Thymus (tissue), 11 donors: ENCODE data around the gene TRAPPC1. TPM values are rescaled to one million over a fixed set of nuclear protein-coding genes. Genes with fewer than 3 reads are reported as not detected.

Source experiments
- DNase-seq, 9 donors: peaks; one replicate each; pipeline ENCODE4 v3.0.0-alpha.2; 2013; ENCODE audit warnings: low spot score in 9 of 9, low read depth in 6 of 9, missing footprints in 1 of 9
- H3K27ac ChIP-seq, 2 donors: one replicate each; pipeline ENCODE4 v1.5.1; 2013; ENCODE audit warnings: control low read depth in 1 of 2, low read depth in 1 of 2, low read length in 1 of 2, mild to moderate bottlenecking in 1 of 2, moderate library complexity in 1 of 2
- H3K27me3 ChIP-seq, 2 donors: one replicate each; pipeline ENCODE4 v1.5.1; 2013; ENCODE audit warnings: low read length in 1 of 2; ENCODE audit not compliant: control insufficient read depth in 2 of 2, insufficient read depth in 1 of 2
- H3K36me3 ChIP-seq, 2 donors: one replicate each; pipeline ENCODE4 v1.5.1; 2013; ENCODE audit warnings: low read length in 1 of 2, mild to moderate bottlenecking in 1 of 2, moderate library complexity in 1 of 2; ENCODE audit not compliant: control insufficient read depth in 2 of 2, insufficient read depth in 2 of 2
- H3K4me1 ChIP-seq, 2 donors: one replicate each; pipeline ENCODE4 v1.5.1; 2013; ENCODE audit warnings: low read length in 2 of 2; ENCODE audit not compliant: control insufficient read depth in 2 of 2, insufficient read depth in 2 of 2
- H3K4me3 ChIP-seq, 2 donors: one replicate each; pipeline ENCODE4 v1.5.1; 2013; ENCODE audit warnings: low read length in 2 of 2, control low read depth in 1 of 2, mild to moderate bottlenecking in 1 of 2
- H3K9me3 ChIP-seq, 2 donors: one replicate each; pipeline ENCODE4 v1.5.1; 2013; ENCODE audit warnings: low read length in 1 of 2, mild to moderate bottlenecking in 1 of 2; ENCODE audit not compliant: control insufficient read depth in 2 of 2, insufficient read depth in 1 of 2
- WGBS: extraction: QIAGEN DNeasy Blood & Tissue Kit; methylation state at CpG from one replicate; pipeline ENCODE4 v1.1.7; 2013; 5-methylcytosine and 5-hydroxymethylcytosine counted together
- polyA plus RNA-seq: library from polyadenylated mRNA; stranded (reverse); fragments of 200-250 nt; gene quantifications from one replicate; pipeline ENCODE4 v1.2.3, GENCODE V29; 2013
- total RNA-seq: library from RNA; stranded (reverse); fragments of 120-200 nt; gene quantifications from one replicate; pipeline ENCODE4 v1.2.4, GENCODE V29; 2013
- donor health status: healthy.

The TRAPPC1 gene
- total and polyA plus RNA-seq, 2 donors, result 29.0 to 137 TPM

DNA sequence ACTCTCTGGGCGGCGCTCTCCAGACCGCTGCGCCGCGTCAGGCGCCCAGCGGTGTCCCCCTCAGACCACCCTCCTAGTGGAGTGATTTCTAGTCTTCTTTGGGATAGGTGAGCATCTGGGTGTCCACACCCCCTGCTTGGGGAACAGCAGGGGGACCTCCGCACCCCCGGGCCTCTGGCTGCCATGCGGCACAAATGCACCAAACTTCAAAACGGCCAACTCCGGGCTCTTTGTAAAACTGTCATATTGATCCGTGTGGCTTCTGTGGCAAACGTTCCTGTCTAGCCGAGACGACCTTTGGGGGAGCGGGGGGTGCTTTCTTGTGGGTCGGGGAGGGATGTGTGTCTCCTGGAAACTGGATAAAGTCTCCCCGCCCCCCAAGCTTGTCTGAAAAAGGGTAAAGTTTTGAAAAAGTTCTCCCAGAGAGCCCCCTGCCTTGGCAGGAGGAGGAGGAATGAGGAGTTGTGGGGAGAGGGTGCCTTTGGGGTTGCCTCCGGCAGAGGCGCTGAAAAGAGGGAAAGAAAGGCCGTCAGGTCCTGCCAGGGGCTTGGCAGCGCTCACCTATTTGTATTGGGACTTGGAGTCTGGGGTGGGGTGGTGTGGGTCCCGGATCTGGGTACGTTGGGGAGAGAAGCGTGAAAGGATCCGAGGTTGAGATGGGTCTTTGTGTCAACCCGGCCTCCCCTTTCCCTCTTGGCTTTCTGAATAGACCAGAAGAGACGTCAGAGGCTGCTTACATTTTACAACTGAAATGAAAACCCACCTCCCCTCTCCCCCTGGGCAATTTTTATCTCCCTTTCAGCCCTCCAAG is 45.3 kb downstream of the TRAPPC1 start:
- WGBS, result under 1% methylated on average over 30 of the region's 30 CpGs
- peaks cover 17 to 25% of the 10 kb centered on the region in 2 donors for H3K36me3 ChIP-seq
- peaks cover 32 to 63% of the 10 kb centered on the region in 2 donors for H3K4me1 ChIP-seq
- peak overlapping the region; percentile 95 to 96 for H3K27ac ChIP-seq
- DNase-seq, result peak in 2 of 9 donors; percentile 43 to 71
- peaks cover 0 to 6% of the 10 kb centered on the region in 2 donors for H3K9me3 ChIP-seq
- H3K4me3 ChIP-seq, result peak overlapping the region; percentile 82 to 87
- no peaks in the 10 kb centered on the region for H3K27me3 ChIP-seq

DNA sequence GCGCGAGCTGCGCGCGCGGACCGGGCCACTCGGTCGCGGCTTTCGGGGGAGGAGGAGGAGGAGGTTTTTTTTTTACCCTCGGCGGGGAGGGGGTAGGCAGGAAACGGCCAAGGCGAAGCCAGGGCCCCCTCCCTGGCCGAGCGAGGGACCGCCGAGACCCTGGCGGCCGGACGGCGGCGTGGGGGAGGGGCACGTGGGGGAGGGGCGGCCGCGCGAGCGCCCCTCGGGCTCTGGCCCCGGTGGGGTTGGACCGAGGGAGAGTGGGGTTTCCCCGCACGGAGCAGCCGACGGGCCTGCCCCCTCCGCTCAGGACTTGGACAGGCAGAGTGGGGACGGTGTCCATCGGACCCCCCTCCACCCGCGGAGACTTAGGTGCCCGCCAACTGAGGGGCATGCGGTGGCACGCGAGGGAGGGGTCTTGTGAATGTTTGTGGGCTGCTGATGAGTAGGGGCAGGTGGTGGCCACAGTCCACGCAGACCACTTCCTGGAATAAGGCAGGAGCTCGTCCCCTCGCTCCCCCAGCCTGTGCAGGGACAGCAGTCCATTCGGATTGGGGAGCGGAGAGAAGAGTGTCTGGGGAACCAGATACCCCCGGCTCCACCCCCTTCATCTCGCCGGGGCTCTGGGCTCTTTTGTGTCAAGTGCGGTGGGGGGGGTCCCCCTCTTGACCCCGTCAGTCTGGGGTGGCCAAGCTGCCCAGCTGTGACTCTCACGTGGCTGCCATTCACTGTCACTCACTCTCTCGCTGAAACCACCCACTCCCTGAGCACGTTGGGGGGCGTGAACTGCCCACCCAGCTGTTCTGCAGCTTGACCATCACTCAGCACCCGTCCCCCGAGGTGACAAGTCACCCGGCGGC is 46.1 kb downstream of the TRAPPC1 start:
- DNase-seq, result peak in 2 of 9 donors; percentile 36 to 58
- peaks cover 8 to 20% of the 10 kb centered on the region in 2 donors for H3K36me3 ChIP-seq
- WGBS, result under 1% methylated on average over 64 of the region's 64 CpGs
- peak overlapping the region; percentile 95 to 96 for H3K27ac ChIP-seq
- H3K27me3 ChIP-seq, result no peaks in the 10 kb centered on the region
- H3K4me1 ChIP-seq, result peaks cover 40 to 71% of the 10 kb centered on the region in 2 donors
- H3K4me3 ChIP-seq, result peak overlapping the region; percentile 82 to 87
- peaks cover 0 to 6% of the 10 kb centered on the region in 2 donors for H3K9me3 ChIP-seq

GRCh38 chr17:7884581-7885366 is 47.0 kb downstream of the TRAPPC1 start:
- peak in 2 of 9 donors; percentile 29 to 55 for DNase-seq
- Histone ChIP-seq H3K27ac (peak overlapping the region; percentile 95 to 96), H3K9me3 (peaks cover 0 to 6% of the 10 kb centered on the region in 2 donors), H3K4me3 (peak overlapping the region; percentile 82 to 87), H3K4me1 (peaks cover 43 to 75% of the 10 kb centered on the region in 2 donors), H3K36me3 (peaks cover 3 to 16% of the 10 kb centered on the region in 2 donors), H3K27me3 (no peaks in the 10 kb centered on the region)
- WGBS, result 2% methylated on average over 75 of the region's 100 CpGs

DNA sequence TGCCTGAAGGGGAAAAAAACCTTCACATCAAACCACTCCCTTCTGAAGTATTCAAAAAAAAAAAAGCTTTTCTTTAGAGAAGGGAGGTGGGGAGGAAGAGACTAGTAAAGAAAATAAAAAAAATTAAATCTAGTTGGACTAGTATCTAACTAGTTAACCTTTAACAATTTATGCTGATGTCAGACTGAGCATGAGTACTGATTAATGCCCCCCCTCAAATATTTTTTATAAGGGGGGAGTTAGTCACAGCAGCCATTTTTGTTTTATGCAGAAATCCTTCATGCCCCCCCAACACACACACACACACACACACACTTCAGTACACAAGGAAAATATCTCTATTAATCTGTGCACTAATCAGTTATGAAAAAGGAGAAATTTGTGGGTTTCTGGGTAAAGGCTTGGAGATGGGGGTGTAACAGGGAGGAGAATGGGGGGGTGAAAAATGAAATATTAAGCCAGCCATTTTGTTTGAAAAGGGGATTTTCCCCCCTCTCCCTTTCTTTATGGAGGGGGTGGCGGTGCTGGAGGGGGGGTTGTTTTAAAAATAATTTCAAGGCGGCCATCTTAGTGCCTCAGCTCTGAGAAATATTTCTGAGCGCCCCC is 47.9 kb downstream of the TRAPPC1 start:
- H3K27ac ChIP-seq, result peak overlapping the region; percentile 64 to 85
- peaks cover 0 to 8% of the 10 kb centered on the region in 2 donors for H3K36me3 ChIP-seq
- DNase-seq, result peak in 2 of 9 donors; percentile 26 to 57
- 3% methylated on average over 3 of the region's 3 CpGs for WGBS
- peaks cover 42 to 70% of the 10 kb centered on the region in 2 donors for H3K4me1 ChIP-seq
- H3K9me3 ChIP-seq, result peaks cover 0 to 6% of the 10 kb centered on the region in 2 donors
- peak overlapping the region; percentile 32 to 82 for H3K4me3 ChIP-seq
- no peaks in the 10 kb centered on the region for H3K27me3 ChIP-seq

GRCh38 chr17:7882629-7883028 is 49.1 kb downstream of the TRAPPC1 start:
- Histone ChIP-seq H3K36me3 (peaks cover 0 to 5% of the 10 kb centered on the region in 2 donors), H3K4me1 (peaks cover 33 to 57% of the 10 kb centered on the region in 2 donors), H3K27ac (peak overlapping the region in 1 of 2 donors; percentile 8), H3K9me3 (peaks cover 0 to 6% of the 10 kb centered on the region in 2 donors), H3K27me3 (no peaks in the 10 kb centered on the region), H3K4me3 (no peak overlapping the region)
- 98% methylated on average over 3 of the region's 3 CpGs for WGBS
- no peak for DNase-seq

GRCh38 chr17:7882068-7882467 is 49.7 kb downstream of the TRAPPC1 start:
- 69% methylated on average over 7 of the region's 7 CpGs for WGBS
- DNase-seq, result peak in 1 of 9 donors; percentile 31
- peak overlapping the region; percentile 1 to 57 for H3K27ac ChIP-seq

GRCh38 chr17:7881276-7882054 is 50.3 kb downstream of the TRAPPC1 start:
- DNase-seq, result no peak
- 37% methylated on average over 7 of the region's 7 CpGs for WGBS
- Histone ChIP-seq H3K27me3 (no peaks in the 10 kb centered on the region), H3K27ac (peak overlapping the region; percentile 57 to 66), H3K9me3 (peaks cover 0 to 6% of the 10 kb centered on the region in 2 donors), H3K4me3 (no peak overlapping the region), H3K36me3 (peaks cover 0 to 5% of the 10 kb centered on the region in 2 donors), H3K4me1 (peaks cover 29 to 49% of the 10 kb centered on the region in 2 donors)

More at GRCh38 chr17:7882068-7882467, 49.7 kb downstream of the TRAPPC1 start:
- Histone ChIP-seq H3K4me1 (peaks cover 31 to 55% of the 10 kb centered on the region in 2 donors), H3K36me3 (peaks cover 0 to 5% of the 10 kb centered on the region in 2 donors), H3K9me3 (peaks cover 0 to 6% of the 10 kb centered on the region in 2 donors), H3K27me3 (no peaks in the 10 kb centered on the region), H3K4me3 (no peak overlapping the region)
